Inflammatory macrophage treated with lipopolysaccharide for 1 hour (primary cell): ENCODE results near the gene CD58.
"Not testable (repeated sequence)": the region's sequence is repeated elsewhere in the genome, so short reads cannot be mapped to it uniquely, and the experiment has no call there.

Experiments
- DNase-seq, 2 donors: peaks; one replicate each; pipeline ENCODE4 v3.0.0-alpha.2; 2020 to 2022

The CD58 gene, protein sequence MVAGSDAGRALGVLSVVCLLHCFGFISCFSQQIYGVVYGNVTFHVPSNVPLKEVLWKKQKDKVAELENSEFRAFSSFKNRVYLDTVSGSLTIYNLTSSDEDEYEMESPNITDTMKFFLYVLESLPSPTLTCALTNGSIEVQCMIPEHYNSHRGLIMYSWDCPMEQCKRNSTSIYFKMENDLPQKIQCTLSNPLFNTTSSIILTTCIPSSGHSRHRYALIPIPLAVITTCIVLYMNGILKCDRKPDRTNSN

DNA sequence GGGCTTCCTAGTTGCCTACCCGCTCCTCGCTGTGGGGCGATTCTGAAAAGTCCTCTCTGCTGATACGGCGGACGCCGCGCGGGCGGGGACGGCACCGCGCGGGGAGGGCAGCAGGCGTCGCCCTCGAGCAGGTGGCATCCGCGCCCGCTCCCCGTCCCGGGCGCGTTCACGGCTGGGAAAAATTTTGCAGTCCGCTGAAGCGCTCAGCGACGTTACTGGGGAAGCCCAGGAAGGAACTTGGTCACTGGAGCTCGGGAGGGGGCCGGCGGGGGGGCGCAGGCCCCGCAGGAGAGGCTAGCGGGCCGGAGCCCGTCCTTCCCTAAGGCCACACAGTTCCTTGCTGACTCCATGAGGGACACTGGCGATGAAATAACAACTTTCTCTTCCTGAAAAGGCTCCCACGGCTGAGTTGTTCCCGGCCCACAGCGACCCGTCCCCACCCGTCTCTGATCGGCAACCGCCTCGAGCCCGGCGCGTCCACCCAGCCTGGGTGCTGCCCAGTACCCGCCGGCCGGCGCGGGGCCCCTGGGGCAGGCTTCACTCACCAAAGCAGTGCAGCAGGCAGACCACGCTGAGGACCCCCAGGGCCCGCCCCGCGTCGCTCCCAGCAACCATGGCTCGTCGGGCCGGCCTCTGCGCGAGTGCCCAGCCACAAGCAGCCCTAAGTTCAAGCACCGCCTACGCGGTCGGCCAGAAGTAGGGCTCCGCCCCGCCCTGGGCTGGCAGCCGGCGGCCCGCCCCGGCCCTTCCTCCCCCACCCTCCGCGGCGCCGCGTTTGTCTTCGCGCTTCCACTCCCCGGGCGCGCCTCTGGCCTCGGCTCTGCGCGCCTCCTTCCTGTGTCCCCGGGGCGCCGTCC, at the start of gene CD58:
TSS of gene CD58 (minus strand) at position 669 of the 857 bp plus-strand sequence. CDS start at position 615, 54 bp downstream.
- DNase-seq, result peak; percentile 94 to 96

DNA sequence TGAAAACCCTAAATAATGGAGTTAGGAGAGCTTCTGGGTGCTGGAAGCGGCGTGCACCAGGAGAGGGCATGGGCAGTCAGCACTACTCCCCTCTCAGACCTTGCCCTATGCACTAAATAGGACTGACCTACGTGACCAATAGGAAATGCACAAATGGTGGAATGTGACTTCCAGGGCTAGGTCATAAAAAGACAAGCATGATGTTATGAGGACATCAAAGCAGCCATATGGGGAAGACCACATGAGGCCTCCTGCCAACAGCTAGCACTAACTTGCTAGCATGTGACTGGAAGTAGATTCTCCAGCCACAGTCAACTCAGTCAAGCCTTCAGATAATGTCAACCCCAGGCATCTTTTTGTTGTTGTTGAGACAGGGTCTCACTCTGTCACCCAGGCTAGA, 49.6 kb upstream of the CD58 start:
- not testable (repeated sequence) for DNase-seq

GRCh38 chr1:116619106-116619505, 48.3 kb upstream of the CD58 start:
- DNase-seq, result not testable (repeated sequence)

GRCh38 chr1:116617808-116618207, 47.0 kb upstream of the CD58 start:
- not testable (repeated sequence) for DNase-seq

GRCh38 chr1:116613825-116614224, 43.0 kb upstream of the CD58 start:
- DNase-seq, result not testable (repeated sequence)

- peak in 1 of 2 donors; percentile 19 for DNase-seq
These were observed 39.1 kb upstream of the CD58 start for GRCh38 chr1:116609801-116610371.

- DNase-seq, result peak in 1 of 2 donors; percentile 31
These were observed 38.0 kb upstream of the CD58 start for GRCh38 chr1:116608841-116609240.

GRCh38 chr1:116608151-116608550, 37.3 kb upstream of the CD58 start:
- DNase-seq, result not testable (repeated sequence)

GRCh38 chr1:116607463-116607862, 36.6 kb upstream of the CD58 start:
- not testable (repeated sequence) for DNase-seq

DNA sequence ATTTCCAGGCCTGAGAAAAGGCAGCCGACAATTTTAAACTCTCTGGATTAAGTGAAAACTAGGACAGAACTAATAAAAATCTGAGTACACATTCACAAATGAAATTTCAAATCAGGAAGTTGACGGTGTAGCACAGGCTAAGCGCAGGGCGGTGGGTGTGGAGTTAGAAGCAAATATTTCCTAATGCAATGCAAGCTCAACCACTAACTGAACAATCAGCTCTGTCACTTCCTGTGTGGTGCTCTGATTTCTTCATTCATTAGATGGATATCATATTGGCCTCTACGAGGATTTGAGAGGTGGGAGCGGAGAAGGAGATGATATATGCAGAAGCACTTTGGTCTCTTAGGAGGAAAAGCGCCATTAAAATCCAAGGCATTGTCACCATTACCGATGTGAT, 35.2 kb upstream of the CD58 start:
- peak; percentile 79 to 86 for DNase-seq

GRCh38 chr1:116605315-116605714, 34.5 kb upstream of the CD58 start:
- no peak for DNase-seq

GRCh38 chr1:116604408-116604807, 33.6 kb upstream of the CD58 start:
- not testable (repeated sequence) for DNase-seq

DNA sequence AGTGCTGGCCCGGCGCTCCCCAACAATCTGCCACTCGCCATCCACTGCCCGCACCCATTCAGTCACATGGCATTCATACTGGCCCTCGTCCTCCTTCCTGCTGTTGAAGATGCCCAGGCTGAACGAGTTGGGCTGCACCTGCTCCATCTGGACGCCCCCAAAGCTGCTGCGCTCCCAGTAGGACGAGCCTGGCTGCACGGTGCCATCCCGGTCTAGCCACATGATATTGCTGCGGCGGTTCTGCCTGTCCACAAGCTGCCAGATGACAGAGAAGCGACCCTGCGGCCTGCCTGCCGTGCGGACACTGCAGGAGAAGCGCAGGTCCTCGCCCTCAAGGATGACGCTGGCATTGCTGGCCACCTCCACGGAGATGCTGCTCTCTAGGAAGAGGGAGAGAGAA, 32.8 kb upstream of the CD58 start:
- DNase-seq, result not testable (repeated sequence)

DNA sequence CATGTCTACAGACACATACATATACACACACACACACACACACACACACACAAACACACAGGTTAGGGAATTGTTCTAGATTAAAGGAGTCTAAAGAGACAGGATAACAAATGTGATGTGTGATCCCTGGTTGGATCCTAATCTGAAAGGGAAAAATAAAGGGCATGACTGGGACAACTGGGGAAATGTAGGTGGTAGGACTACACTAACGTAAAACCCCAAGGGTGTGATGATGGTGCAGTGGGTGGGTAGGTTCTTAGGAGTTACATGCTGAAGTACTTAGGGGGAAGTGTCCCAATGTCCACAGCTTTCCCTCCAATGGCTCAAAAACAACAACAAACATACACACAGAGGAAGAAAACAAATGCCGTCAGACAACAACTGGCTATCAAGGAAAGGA, 28.5 kb upstream of the CD58 start:
- peak; percentile 35 to 75 for DNase-seq

GRCh38 chr1:116598420-116599036, 27.7 kb upstream of the CD58 start:
- DNase-seq, result peak in 1 of 2 donors; percentile 74

DNA sequence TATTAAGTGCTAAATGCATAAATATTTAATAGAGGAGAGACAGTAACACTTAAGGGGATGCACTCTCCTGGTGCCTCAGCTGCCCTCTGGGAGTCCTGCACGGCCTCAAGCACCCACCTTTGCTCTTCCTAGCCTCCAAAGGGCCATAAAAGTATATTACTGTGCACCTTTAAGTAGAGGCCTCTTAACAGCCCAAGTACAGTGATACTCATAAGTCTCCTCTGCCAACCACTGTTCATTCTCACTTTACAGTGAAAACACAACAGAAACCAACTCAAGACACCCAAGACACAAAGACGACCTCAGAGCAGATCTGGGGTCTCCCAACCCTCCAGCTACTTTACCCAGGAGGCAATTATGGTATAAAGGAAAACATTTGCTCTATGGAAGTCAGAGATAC, 26.6 kb upstream of the CD58 start:
- not testable (repeated sequence) for DNase-seq

DNA sequence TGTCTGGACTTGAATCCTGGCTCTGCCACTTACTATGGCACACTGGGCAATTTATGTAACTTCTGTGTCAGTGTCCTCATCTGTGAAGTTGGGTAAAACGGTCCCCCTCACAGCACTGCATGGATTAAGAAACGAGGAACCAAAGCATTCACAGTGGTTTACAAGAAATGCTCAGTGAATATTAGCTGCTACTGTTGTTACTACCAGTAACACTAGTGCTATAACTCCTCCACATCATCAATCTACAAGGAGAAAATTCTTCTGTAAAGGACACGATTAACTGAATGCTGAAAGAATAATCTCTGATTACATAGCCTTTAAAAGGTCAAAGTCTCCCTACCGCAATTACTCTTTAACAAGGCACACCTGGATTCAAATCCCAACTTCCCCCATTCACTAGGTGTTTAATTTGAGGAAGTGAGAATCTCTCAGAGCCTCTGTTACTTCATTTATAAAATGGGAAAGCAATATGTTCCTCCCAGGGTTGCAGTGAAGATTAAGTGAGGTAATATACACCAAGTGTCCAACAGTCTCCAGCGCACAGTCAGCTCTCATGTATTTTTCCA, 26.0 kb upstream of the CD58 start:
- DNase-seq, result peak in 1 of 2 donors; percentile 21

GRCh38 chr1:116595946-116596741, 25.3 kb upstream of the CD58 start:
- DNase-seq, result peak; percentile 39 to 61

DNA sequence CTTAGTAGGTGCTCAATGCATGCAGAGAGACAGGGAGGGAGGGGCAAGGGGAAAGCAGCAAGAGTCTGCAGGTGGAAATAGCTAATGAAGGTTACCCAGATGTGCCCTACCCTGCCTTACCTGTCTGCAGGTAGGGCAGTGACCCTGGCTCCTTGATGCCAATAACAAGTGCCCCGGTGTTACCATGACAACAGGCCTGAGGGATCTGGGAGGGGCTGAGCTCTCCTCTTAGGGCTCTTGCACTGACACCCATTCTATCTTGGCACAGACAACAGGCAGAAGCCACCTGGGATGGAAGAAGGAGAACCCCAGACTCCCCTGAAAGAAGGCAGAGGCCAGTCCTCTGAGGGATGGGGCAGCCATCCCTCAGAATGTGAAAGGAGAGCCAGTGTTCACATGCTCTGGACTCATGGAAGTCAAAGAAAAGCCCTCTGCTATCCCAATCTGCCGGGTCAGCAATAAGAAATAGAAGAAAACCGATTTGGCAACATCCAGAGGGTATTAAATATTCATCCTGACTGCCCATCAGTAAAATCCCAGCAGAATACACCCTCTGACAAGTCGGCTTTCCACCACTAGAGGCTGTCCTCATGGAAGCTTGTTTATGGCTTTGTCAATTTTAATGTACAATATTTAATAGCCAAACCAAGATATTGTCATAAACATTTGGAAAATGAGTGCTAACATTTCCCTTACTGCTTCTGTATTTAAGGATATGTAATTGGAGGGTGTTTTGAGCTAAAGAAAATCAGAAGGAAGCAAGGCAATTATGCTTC, 24.4 kb upstream of the CD58 start:
- not testable (repeated sequence) for DNase-seq

DNA sequence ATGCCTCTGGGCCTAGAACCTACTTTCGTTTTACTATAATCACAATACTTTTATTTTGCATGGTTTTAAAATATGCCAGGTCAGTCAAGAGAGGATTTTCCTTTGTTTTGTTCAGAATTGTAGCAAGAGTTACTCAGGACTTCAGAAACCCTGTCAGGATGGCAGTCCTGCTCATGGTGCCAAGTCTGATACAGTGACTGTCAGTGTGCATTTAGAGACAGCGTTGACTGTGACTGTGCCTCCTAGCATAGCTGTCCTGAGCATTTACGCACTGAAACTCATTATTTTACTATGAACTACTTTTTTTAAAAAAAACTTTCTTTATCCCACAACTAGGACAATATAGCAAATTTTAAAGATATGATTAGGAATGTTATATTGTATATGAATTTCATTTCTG, 23.2 kb upstream of the CD58 start:
- not testable (repeated sequence) for DNase-seq

GRCh38 chr1:116593401-116593800, 22.6 kb upstream of the CD58 start:
- not testable (repeated sequence) for DNase-seq
